Activated CD4-positive, alpha-beta T cell treated with anti-CD3 and anti-CD28 coated beads, Interleukin-10, Interleukin-2, amounts not matched to agents 100 ng/mL and 50 ng/mL, durations not matched to agents 16 hours and 8 hours (primary cell): ENCODE measurements around the gene CST11.
"Not testable (repeated sequence)": the region's sequence is repeated elsewhere in the genome, so short reads cannot be mapped to it uniquely, and the experiment has no call there.

Experiments
- DNase-seq: peaks from one replicate; pipeline ENCODE4 v3.0.0-alpha.2; 2020

The CST11 gene, protein sequence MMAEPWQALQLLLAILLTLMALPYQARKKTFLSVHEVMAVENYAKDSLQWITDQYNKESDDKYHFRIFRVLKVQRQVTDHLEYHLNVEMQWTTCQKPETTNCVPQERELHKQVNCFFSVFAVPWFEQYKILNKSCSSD

DNA sequence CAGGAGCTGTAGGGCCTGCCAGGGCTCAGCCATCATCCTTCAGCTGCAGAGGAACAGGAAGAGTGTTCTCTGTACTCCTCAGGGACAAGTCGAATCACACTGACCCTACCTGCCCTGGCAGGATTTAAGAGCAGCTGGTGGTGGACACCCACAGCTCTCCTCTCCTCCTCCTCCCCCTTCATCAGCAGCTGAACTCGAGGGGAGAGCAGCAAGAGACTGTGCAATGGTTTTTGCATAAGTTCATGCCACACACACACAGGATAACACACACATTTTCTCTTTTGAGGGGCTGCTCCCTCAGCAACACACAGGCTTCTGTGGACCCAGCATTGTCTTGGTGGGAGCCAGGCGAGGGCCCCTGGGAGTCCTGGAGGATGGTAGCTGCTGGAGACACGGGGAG lies at the start of gene CST11:
CST11 (minus strand) TSS at position 101 of the 400 bp plus-strand sequence; CDS start at position 36, 65 bp downstream.
- no peak for DNase-seq

DNA sequence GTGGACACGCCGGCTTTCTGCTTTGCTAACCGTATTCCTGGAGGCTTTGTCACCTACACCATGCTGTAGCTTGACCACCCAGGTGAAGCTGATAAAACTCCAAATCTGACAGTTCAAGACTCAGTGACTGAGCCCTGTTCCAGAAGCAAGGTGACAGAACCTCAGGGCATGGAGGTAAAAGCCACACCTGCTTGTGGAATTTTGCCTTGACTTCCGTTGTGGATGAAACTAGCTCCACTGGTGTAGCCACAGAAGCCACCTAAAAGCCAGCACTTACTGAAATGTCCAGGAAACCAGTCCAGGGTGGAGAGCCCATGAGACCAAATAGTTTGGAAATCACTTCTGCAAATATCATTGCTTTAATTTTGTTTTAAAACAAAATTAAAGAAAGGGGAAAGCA lies 49.2 kb upstream of the CST11 start:
- no peak for DNase-seq

DNA sequence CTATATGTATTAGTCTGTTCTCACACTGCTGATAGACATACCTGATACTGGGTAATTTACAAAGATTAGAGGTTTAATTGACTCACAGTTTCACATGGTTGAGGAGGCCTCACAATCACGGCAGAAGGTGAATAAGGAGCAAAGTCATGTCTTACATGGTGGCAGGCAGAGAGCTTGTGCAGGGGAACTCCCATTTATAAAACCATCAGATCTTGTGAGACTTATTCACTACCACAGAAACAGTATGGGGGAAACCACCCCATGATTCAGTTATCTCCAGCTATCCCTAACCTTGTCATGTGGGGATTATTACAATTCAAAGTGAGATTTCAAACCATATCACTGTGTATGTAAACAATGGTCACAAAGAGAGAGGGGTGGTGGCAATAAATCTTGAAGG lies 44.9 kb upstream of the CST11 start:
- DNase-seq, result peak; percentile 47

DNA sequence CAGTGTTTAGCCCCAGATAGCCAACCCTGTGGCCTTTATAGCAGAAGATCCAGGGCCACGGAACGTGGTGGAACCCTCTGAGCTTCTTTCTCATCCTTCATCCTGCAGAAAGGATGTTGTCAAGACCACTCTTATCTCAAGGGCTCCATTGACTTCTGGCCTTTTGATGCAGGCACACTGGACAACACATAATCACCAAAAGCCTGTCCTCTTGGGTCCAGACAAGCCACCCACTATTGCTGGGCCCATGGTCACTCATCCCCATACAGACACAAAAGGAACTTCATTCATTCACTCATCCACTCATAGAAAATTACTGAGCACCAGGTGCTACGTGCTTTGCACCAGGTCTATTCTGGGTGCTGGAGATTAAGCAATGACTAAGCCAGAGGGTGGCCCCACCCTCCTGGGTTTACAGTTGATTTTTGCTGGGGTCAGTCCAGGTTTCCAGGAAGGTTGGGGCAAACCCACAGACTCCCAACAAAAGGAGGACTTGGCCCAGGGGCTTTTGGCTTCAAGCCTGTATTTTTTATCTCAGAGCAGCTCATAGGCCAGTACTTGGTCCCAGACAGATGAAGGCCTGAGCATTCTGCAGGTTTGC lies 40.6 kb upstream of the CST11 start:
- no peak for DNase-seq

DNA sequence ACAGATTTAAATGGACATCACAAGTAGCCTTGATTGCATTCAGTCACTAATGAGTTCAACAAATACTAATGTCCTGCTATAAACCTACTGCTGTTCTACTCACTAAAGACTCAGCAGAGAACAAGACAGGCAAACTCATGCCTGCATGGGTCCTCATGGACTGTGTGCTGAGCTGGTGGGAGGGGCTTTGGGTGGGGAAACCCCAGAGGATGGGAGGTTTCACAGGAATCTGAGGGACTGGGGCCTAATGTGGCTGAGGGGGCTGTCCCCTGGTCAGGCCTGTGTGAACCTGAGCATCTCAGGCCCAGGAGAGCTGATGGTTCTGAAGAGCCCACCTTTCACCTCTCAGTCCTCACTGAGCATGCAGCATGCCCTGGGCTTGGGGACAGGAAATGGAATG lies 39.6 kb upstream of the CST11 start:
- DNase-seq, result no peak

DNA sequence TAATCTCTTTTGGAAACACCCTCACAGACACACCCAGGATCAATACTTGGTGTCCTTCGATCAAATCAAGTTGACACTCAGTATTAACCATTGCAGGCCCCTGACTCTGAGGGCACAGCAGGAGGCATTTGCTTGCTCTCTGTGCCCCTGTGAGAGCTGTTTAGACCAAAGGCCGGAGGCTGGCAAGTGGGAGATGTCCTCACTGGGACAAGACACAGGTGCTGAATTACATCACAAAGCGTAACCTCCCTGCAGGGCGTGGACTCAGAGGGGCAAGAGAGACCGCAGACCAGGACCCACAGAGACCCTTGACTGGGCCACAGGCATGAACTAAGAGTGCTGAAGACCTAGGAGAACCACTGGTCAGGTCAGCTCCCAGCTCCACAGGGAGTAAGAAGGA lies 38.1 kb upstream of the CST11 start, which contains the start of gene CST8:
CST8 (plus strand) TSS at position 301 of the 400 bp plus-strand sequence. CDS start 551 bp downstream, outside the sequence.
- DNase-seq, result no peak

DNA sequence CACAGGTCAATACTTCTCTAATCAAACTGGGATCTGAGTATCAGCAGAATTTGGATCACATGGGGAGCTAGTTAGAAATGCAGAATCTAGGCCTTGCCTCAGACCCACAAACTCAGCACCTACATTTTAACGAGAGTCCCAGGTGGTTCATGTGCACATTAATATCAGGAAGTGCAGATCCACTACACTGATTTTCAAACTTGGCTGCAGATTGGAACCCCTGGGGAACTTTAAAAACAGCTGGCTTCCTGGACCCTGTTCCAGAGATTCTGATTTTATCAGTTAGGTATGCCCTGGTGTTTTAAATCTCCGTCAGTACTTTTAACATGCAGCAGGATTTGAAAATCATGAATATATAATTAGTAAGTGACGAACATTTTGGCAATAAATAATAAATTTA lies 36.3 kb upstream of the CST11 start:
- no peak for DNase-seq

DNA sequence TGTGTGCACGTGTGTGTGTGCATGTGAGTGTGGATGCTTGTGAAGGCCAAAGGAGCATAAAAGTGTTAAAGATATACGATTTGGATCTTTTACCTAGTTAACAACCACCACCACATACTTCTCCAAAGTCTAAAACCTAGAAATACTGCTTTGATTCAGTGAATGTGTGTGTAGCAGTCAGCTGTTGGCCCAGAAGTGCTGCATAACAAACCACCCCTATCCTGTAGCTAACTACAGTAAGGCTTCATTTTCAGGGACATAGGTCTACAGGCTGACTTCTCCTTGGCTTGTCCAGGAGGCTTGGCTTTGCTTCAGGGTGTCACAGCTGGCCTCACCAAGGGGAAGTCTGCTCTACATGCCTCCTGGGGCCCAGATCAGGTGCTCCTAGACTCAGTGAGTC lies 35.8 kb upstream of the CST11 start:
- DNase-seq, result no peak

DNA sequence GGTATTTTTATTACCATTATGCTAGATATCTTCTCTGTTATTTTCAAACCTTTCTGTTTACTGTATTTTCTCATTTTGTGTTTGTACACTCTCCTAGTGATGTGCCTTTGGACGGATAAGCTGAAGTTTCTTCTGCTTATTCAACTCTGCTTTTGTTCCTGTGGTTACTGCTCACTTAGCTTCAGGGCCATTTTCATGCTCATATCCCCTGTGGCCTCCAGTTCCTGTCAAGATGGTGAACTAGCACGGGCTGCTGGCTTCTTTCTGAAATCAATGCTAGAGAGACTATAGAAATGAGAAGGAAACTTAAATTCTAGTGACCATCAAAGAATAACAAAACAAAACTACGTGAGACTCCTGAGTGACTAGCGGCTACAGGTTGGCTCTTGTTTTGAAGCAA lies 31.4 kb upstream of the CST11 start:
- no peak for DNase-seq

DNA sequence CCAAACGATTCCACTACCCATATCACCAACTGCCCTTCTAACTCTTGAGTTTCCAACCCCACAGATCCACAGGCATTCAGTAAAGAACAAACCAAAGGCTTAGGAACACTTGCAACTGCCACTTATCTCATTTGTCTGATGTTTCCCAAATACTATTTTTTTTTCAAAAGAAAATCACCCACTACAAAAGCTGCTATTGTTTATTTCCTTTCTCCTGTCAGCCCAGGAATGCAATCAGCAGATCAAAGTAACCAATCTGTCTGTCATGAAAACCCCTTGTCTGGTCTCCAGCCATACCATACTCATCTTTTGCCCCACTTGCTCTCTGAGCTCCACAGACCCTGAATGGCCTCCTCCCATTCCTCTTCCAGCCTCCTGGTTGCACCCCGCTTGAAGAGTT lies 29.5 kb upstream of the CST11 start:
- no peak for DNase-seq

DNA sequence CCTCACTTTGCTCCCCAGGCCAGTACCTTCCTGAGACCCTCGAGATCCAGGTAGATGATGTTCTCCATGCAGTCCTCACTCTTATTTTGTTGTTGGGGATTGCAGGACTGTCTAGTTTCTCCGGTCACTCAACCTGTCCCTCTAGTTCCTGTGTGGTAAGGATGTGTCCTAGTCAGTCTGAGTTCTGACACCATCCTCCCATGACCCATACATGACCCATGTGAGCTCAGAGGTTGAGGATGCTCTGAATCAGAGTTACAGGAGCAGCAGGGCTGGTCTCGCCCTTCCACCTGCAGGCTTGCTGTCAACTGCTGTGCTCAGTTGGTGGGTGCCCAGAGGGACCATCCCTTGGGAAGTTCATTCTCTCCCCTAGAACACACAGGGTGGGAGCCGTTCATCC lies 26.4 kb upstream of the CST11 start:
- no peak for DNase-seq

DNA sequence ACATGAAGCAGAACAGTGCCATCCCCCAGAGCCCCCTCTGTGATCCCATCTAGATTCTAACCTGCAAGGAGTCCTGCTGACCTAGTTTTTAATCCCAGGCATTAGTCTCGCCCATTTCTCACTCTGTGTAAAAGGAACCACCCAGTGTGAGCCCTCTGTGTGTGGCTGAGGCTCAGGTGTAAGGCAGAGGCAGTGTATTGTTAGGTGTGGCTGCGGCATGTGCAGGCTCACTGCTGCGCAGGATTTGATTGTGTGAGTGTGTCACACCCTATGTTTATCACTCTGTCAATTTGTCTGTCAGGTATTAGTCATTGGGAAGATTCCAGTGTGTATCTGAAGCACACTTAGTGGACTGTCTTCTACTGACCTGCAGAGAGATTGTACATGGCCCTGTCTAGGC lies 24.5 kb upstream of the CST11 start:
- no peak for DNase-seq

DNA sequence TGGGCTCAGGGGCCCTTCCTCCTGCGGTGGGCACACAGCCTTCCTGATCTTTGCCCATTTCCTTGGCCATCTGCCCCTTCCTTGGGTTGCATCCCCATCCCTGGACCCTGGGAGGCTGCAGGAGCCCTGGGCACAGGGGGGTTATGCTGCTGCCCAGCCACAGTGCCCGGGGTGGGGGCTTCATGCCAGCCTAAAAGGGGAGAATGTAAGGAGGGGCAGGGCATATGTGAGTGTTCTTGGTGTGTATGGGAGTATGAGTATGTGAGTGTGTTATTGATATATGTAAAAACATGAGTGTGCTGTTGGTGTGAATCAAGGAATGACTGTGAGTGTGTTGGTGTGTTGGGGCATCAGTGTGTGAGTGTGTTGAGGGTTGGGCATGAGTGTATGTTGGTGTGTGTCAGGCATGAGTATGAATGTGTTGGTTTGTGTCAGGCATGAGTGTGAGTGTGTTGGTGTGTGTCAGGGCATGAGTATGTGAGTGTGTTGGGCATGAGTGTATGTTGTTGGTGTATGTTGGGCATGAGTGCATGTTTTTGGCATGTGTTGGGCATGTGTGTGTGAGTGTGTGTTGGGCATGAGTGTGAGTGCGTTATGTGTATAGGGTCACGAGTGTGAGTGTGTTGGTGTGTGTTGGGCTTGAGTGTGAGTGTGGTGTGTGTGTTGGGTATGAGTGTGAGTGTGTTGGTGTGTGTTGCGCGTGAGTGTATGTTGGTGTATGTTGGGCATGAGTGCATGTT lies 23.5 kb upstream of the CST11 start:
- no peak for DNase-seq

DNA sequence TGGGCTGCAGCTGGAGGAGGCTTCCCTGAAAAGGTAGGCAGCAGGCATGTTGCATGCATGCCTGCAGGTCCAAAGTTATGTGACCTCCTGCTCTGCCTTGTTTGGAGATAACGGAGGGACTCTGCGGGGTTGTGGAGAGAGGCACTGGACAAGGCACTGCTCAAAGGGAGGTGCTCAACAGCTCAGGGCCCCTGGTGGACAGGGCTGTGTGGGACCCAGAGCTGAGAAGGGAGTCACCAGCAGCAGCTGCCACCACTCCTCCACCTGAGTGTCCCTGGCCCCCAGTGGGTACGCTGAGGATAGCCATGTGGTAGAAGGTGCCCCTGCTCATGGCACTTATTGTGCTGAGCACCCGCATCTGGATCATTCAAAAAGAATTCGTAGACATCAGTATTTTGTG lies 22.7 kb upstream of the CST11 start:
- DNase-seq, result no peak

DNA sequence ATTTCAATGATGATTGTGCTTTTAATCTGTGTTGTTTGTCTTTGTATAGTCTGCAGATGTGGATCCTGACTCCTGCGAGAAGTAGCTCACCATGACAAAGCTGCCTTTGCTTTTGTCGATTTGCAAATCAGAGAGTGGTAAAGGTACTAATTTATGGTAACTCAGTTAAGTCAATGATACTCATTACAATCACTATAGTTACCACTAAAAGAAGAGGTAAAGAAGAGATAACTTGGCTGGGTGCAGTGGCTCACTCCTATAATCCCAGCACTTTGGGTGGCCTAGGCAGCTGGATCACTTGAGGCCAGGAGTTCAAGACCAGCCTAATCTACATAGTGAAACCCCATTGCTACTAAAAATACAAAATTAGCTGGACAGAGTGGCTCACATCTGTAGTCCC lies 20.6 kb upstream of the CST11 start:
- DNase-seq, result not testable (repeated sequence)

DNA sequence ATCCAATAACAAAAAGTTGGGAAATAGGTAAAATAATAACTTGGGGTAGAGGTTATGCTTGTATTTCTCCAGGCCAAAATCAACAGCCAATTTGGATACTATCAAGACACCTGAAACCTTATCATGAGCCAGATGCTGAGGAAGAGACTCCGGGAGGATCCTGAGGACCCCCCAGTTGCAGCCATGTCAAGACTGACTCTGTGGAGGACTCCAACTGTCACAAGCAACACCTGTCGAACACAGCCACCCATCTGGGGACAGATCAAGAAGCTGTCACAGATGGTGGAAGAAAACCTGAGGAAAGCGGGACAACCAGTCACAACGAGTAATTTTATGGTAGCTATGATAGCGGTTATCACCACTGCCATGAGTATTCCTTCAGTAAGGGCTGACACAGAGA lies 19.6 kb upstream of the CST11 start:
- DNase-seq, result not testable (repeated sequence)

DNA sequence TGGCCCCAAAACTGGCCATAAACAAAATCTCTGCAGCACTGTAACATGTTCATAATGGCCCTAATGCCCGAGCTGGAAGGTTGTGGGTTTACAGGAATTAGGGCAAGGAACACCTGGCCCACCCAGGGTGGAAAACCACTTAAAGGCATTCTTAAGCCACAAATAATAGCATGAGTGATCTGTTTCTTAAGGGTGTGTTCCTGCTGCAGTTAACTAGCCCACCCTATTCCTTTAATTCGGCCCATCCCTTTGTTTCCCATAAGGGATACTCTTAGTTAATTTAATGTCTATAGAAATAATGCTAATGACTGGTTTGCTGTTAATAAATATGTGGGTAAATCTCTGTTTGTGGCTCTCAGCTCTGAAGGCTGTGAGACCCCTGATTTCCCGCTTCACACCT lies 14.3 kb upstream of the CST11 start:
- not testable (repeated sequence) for DNase-seq

DNA sequence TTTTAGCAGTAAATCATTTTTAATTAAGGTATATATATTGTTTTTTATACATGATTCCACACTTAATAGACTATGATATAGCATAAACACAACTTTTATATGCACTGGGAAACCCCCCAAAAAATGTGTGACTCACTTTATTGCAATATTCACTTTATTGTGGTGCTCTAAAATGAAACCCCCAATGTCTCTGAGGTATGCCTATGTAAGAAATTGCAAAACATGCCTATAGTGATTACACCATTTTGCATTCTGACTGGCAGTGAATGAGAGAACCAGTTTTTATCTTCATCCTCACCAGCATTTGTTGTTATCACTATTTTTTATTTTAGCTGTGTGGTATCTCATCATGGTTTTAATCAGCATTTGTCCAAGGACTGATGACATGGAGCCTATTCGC lies 8.5 kb upstream of the CST11 start:
- no peak for DNase-seq

DNA sequence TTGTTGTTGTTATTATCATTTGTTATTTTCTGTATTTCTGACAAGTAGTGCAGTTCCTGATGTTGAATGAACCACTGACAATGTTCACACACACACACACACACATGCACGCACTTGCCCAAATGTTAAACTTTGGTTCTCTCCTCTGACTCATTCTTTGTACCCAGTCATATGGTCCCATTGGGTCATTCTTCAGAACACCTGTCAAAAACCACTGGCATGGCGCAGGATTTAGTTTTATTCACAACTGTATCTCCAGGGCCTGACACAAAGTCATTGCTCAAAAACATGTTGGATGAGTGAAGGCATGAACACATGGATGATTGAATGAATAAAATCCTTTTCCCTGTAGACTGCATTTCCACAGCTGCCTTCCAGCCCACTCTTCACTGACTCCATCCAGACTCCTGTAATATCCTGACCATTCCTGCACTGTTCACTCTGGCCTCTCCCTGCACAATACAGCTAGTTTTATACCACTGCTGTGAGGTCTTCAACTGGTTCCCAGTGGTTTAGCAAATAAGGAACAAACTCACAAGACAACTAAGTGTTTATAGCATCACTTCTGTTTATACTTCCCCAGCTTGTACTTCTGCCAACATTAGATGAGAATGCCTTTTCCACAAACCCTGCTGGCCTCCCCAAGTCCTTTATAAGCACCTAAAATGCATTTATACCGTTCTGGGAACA lies 6.9 kb upstream of the CST11 start:
- DNase-seq, result no peak

DNA sequence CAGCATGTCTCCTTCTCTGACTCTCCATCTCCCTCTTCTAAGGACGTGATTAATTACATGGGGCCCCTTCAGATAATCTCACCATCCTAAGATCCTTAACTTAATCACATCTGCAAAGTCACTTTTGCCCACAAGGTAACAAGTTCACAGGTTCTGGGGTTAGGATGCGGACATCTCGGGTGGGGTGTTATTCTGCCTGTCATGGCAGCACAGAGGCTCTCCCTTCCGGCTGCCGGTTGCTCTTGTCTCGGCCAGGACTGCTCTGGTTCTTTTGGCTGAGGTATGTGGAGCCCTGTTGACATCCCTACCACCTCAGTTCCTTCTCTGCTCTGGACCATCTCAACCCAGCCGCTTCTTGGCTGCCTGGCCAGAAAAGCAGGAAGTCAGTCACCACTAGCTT lies 4.2 kb upstream of the CST11 start:
- no peak for DNase-seq

DNA sequence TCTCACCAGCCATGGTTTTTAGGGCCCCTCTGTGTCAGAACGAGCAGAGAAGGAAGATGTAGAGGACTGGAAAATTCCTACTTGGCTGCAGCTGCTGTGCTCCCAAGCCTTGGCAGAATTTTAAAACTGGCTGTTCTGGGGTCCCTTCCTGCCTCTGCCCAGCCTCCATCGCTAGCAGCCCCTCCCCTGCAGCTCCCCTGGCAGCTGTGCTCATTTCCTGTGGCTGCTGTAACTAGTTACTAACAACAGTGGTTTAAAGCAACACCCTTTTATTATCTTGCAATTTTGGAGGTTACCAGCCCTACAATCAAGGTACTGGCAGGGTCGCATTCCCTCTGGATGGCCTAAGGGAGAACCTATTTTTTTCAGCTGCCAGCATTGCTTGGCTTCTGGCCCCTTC lies 3.7 kb upstream of the CST11 start:
- no peak for DNase-seq

DNA sequence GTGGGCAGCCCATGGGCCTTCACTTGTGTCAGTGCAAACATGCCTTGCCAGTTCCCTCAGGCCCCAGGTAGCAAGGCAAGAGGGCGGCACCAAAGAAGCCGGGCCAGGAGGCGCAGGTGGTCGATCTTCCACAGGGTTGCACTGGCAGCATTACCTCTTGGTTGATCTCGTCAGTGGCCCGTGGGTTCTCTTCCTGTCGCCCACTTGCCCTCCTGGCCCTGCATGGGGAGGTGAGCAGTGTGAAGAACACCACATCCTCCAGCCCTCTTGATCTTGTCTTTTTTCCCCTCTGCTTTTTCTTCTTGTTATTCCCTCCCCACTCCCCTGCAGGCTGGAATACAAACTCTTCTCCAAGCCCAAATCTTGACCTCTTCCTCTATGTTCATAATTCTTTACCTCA lies 3.0 kb upstream of the CST11 start:
- no peak for DNase-seq

DNA sequence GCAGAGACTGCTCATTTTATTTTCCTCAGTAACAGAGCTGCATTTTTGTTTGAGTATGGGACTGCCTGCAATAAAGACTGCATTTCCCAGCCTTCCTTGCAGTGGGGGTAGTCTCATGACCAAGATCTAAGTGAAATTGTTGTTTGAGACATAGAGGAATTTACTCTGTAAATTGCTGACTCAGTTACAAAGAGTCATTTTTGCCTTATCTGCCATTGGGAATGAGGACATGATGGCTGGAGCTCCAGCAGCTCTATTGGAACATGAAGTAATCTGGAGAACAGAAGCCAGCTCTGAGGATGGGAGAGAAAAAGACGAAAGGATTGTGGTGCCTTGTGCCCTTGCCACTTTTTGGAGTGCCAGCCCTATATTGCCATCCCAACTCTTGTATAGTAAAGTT lies 2.1 kb upstream of the CST11 start:
- DNase-seq, result no peak
